GM21367 (cell line): ENCODE measurements around the gene CHD9NB.
"Not testable (repeated sequence)": the region's sequence is repeated elsewhere in the genome, so short reads cannot be mapped to it uniquely, and the experiment has no call there.

Experiments
- ATAC-seq: cut with Tn5 transposase; IDR thresholded peaks from one replicate; pipeline ENCODE4 v1.9.1; 2021; ENCODE audit not compliant: unreplicated experiment

The CHD9NB gene

GRCh38 chr16:53058441-53058840, 5.7 kb upstream of the CHD9NB start:
- no peak for ATAC-seq

- no peak for ATAC-seq
Measured at GRCh38 chr16:53057658-53058057, 5.0 kb upstream of the CHD9NB start.

GRCh38 chr16:53056392-53056881, 3.7 kb upstream of the CHD9NB start:
- no peak for ATAC-seq

- ATAC-seq = no peak
Measured at GRCh38 chr16:53055541-53056391, 3.1 kb upstream of the CHD9NB start.

DNA sequence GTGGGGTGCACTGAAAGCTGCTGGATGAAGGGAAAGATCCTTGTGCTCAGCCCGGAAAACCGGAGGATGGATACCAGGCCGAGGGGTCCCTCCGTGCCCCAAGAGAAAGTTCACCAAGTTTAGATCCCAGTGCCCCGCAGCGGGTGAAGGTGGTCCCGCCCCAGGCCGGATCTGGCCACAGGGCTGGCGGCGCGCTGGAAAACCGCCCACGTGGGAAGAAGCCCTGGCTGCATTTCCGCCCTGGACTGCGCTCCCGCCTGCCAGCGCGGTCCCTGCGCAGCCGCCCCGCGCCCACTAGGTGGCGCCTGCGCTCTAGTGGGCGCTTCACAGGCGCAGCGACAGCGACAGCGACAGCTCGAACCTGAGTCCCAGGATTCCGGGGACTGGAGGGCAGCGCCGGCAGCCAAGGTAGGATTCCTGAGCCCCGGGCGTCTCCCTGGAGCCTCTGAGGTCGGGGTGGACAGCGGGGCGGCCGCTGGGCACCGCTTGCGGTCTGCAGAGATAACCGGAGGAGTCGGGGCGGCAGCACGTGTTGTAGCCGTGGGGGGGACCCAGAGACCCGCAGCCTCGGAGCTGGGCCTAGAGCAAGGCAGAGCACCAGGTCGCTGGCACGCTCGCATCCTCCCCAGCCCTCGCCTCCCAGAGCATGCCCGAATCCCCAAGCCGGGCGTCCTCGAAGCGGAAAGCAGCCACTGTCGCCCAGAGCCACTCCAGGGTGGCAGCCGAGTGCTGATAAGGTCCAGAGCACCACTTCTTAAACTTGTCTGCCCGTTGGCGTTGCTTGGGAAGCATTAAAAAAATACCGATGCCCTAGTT, 2.2 kb upstream of the CHD9NB start, which contains the start of gene CHD9:
CHD9 (plus strand) TSS at position 322 of the 816 bp plus-strand sequence. CDS start 101,099 bp downstream, outside the sequence.
- peak; percentile 71 for ATAC-seq

- ATAC-seq = peak; percentile 18
Measured at GRCh38 chr16:53053967-53054669, 1.4 kb upstream of the CHD9NB start.

GRCh38 chr16:53051255-53051654, 1.4 kb downstream of the CHD9NB start:
- ATAC-seq = not testable (repeated sequence)

GRCh38 chr16:53048139-53048915, 4.4 kb downstream of the CHD9NB start:
- ATAC-seq = no peak

- not testable (repeated sequence) for ATAC-seq
Measured at GRCh38 chr16:53047515-53047914, 5.2 kb downstream of the CHD9NB start.

- no peak for ATAC-seq
Measured at GRCh38 chr16:53045341-53046220, 7.1 kb downstream of the CHD9NB start.

- ATAC-seq = no peak
Measured at GRCh38 chr16:53043986-53044601, 8.6 kb downstream of the CHD9NB start.

GRCh38 chr16:53043428-53043831, 9.3 kb downstream of the CHD9NB start:
- ATAC-seq = no peak

DNA sequence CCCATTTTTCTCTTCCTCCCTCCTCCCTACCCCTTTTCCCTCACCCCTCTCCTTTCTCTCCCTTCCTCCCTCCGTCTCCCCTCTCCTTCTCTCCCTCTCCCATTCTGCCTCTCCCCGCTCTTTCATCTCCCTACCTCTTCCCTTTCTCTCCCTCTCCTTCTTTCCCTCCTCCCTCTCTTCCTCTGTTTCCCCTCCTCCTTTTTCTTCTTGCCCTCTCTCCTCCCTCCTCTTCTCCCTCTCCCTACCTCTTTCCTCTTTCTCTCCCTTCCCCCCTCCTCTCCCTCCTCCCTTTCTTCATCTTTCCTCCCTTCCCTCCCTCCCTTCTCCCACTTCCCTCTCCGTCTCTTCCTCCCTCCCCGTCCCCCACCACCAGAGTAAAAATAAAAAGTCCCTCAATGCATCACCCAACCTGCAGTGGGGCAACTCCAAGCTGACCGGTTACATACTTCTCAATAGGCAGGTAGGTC, 10.4 kb downstream of the CHD9NB start:
- ATAC-seq = no peak

DNA sequence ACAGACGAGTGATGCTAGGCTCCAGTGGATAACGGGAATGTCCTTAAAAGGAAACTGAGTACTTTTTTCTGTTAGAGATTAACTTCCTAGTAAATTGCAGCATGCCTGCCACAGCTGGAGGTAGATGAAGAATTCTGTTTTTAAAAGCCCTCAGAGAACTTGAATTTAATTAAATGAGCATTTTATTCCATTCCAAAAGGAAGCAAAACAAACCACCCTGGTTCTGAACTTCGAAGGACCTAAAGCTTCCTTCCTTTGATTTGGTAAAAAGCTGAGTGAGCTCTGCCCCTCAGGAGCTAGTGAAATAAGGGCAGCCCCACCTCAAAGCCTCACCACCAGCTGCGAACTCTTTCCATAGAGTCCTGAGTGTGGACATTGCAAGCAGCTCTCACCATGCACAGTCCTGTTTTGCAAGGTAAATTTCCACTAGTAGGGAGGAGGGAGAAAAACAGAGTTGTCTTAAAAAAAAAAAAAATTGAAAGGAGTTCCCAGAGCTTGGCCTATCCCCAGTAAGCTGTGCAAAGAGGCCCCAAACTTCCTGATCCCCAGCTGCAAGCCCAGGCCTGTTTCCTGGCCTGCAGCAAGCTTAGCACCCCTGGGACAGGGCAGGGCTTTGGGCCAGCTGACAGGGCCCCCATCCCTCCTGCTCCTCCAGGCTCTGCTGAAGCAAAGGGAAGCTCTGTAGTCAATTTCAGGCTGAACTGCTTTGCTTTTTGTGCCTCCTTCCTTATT, 11.2 kb downstream of the CHD9NB start:
- ATAC-seq = peak; percentile 60

DNA sequence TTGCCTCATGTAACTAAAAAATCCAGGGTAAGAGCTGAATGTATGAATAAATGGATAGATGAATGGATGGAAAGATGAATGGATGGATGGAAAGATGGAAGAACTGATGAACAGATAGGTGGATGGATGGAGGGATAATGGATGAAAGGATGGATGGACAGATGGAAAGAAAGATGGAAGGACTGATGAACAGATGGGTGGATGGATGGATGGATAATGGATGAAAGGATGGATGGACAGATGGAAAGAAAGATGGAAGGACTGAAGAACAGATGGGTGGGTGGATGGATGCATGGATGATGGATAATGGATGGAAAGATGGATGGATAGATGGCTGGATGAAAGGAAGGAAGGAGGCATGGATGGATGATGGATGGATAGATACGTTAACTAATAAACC, 11.9 kb downstream of the CHD9NB start:
- ATAC-seq = no peak

- ATAC-seq = not testable (repeated sequence)
Measured at GRCh38 chr16:53036711-53037110, 16.0 kb downstream of the CHD9NB start.

DNA sequence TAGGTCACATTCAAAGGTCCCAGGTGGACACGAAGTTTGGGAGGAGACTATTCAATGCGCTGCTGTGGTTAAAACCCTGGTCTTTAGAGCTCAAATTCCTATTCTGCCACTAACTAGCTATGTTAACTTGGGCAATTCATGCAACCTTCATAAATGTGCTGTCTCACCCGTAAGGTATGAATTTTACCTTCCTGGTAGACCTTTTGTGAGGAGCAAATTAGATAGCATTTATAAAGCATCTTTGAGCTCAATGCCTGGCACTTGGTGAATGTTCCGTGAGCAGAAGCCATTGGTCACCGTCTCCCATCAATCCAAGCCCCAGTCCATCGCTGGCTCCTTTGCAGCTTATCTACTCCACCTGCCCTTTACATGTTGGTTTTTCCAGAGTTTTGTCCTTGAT, 16.6 kb downstream of the CHD9NB start:
- no peak for ATAC-seq
